ENCODE measurements around the gene GOLPH3L.
"Not testable (repeated sequence)": the region's sequence is repeated elsewhere in the genome, so short reads cannot be mapped to it uniquely, and the experiment has no call there.

The GOLPH3L gene

DNA sequence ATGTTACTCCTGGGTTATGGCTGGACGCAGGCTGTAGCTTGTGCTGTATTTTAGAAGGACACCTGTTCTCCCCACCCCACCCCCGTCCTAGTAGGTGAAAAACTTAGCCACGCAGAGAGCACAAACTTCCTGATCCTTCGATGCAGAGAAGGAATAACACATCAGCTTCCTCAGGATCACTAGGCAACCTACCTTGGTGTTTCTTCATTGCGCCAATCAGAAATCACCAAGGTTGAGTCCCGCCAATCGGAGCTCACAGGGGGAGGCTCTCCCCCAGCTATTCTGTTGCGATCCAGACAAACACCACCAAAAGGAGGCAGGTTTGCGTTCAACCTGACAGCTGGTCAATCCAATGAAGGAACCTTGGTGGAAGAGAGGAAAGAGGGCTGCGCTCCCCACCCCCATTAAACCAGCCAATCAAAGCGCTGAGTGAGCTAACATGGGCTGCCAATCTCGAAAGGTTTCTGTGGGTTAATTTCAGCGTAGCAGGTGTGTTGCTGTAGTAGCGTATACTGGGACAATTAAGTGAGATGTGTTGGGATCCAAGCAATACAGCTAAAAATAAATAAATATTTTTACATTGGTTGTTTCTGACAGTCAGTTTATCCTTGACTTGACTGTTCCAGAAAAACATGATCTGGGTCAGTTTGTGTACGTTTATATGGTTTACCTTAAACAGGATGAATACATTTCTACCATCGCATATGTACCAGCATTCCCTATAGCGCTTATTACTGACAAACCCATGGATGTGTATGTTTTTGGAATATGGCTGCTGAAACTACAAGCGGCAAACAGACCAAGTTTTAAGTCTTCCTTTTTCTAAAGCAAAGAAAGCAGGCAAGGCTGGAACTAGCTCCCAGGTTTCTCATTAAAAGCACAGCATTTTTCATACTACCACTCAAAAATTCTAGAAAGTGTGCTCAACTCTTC is at the start of gene GOLPH3L:
TSS of gene GOLPH3L (minus strand) at position 160 of the 933 bp plus-strand sequence. CDS start 2,316 bp downstream, outside the sequence.
- DNase-seq (ENCODE audit: low read depth in 1 of 2, low spot score in 1 of 2) = peak; percentile 66 to 91

DNA sequence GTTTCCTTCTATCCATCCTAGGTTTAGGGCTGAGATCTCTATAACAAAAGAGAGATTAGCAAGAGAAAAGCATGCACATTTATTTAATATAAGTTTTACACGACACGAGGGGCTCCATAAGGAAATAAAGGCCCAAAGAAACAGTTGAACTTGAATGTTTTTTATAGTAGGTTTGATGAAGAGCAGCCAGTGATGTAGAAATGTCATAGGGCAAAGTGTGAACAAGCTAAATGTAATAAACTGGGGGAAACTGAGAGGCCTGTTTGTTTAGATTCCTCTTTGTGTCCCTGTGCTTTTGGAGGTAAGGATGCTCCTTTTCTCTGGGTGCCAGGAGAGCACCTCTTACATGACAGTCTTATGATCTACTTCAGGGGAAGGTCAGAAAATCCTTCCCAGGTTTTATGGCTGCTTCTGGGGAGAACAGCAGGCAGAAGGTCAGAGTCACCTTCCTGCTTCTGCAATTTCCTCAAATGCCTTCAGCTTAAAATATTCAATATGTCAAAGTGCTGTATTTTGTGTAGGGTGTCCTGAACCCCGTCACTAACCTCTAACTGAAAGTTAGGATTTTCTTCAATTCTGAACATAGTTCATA is 33.3 kb upstream of the GOLPH3L start:
- DNase-seq (ENCODE audit: low read depth in 1 of 2, low spot score in 1 of 2) = no peak

DNA sequence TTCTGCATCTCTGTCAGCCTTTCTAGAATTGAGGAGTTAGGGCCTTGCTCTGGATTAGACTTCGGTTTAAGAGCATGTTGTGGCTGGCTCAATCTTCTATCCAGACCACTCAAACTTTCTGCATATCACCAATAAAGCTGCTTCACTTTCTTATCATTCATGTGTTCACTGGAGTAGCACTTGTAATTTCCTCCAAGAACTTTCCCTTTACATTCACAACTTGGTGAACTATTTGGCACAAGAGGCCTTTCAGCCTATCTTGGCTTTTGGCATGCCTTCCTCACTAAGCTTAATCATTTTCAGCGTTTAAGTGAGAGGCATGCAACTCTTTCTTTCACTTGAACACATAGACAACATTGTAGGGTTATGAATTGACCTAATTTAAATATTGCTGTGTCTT is 27.4 kb upstream of the GOLPH3L start:
- no peak for DNase-seq (ENCODE audit: low read depth in 1 of 2, low spot score in 1 of 2)

DNA sequence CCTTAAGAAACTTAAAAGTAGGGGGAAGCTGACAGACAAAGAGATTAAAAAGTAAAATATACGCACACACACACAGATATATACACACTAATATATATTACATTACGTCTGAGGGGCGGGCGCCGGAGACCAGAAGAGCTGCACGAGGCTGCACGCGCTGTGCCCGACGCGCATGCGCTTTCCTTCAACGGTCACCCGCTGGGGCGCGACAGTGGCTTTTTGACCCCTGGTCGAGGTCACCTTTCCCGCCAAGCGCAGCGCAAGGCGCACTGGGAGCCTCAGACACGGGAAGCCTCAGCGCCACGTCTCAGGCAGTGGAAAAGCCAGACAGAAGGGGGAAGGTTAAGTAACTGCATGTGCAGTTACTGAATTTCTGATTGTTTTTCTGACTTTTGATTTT is 23.7 kb upstream of the GOLPH3L start, which contains the start of gene HORMAD1:
TSS of gene HORMAD1 (minus strand) at position 193 of the 400 bp plus-strand sequence. CDS start 1,390 bp downstream, outside the sequence.
- DNase-seq (ENCODE audit: low read depth in 1 of 2, low spot score in 1 of 2) = no peak

DNA sequence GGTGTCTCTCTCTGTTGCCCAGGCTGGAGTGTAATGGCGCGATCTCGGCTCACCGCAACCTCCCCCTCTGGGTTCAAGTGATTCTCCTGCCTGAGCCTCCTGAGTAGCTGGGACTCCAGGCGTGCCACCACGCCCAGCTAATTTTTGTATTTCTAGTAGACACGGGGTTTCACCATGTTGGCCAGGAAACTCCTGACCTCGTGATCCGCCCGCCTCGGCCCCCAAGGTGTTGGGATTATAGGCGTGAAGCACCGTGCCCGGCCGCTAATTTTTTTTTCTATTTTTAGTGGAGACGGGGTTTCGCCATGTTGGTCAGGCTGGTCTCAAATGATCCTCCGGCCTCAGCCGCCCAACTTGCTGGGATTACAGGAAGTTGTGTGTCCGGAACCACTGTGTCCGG is 23.1 kb upstream of the GOLPH3L start:
- no peak for DNase-seq (ENCODE audit: low read depth in 1 of 2, low spot score in 1 of 2)

DNA sequence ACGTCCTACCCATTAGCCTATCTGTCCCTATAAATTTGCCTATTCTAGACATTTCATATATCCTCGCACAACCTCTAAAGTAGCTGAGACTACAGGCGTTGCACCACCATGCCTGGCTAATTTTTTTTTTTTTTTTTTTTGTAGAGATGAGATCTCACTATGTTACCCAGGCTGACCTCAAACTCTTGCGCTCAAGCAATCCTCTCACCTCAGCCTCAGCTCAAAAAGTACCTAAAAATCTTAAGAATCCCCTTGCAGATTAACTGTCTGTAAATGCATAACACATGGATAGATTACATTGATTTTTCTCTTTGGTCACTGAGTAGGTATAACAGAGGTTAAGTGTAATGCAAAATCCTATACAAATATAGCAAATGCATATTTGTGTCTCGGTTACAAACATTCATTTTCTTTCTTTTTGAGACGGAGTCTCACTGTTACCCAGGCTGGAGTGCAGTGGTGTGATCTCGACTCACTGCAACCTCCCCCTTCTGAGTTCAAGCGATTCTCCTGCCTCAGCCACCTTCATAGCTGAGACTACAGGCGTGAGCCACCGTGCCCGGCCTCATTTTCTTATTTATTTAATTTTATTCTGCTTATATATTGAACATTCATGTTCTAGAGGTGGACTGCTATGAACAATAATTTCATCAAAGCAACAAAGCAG is 21.4 kb upstream of the GOLPH3L start:
- no peak for DNase-seq (ENCODE audit: low read depth in 1 of 2, low spot score in 1 of 2)

DNA sequence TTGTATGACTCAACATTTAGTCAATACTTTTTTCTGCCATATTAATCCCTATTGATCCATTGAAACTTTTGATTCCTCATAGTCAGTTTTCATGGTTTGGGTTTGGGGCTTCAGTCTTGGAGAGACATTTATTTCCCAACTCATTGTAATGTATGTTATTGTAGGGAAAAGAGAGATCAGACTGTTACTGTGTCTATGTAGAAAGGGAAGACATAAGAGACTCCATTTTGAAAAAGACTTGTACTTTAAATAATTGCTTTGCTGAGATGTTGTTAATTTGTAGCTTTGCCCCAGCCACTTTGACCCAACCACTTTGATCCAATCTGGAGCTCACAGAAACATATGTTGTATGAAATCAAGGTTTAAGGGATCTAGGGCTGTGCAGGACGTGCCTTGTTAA is 12.1 kb upstream of the GOLPH3L start:
- DNase-seq (ENCODE audit: low read depth in 1 of 2, low spot score in 1 of 2) = not testable (repeated sequence)

DNA sequence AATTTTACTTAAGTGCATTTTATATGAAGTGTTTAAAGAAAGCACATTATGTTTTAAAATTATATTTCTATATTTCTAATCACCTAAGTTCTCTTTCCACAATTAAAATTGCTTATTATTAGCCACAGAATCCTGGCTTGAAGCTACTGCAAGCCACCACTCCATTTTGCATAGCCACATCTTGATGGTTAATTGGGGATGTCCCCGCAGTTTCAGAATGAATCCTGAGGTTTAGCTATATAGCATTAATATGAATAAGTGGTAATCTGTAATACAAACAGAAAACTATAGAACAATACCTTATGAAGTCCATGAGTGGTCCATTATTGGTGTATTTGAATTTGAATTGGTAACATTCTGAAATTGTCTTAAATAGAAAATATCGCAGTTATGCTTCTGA is 11.6 kb upstream of the GOLPH3L start:
- DNase-seq (ENCODE audit: low read depth in 1 of 2, low spot score in 1 of 2) = peak in 1 of 2 donors; percentile 1

DNA sequence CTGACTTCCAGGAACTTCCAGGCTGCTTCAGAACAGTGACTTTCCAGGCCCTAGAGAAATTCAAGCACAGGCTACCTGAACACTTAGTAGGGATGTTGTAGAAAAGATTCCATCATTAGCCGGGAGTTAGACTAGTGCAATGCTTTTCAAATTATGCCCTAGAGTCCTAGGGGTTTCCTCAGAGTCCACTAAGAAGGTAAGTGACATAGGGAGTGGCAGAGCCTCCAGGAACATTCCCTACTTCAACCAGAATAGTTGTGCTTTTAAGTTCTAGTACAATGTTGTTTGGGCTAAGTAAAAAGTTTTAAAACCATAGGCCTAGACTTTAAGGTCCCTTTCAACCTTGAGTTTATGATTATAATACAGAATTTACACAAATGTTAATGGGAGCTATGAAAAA is 9.1 kb upstream of the GOLPH3L start:
- DNase-seq (ENCODE audit: low read depth in 1 of 2, low spot score in 1 of 2) = no peak

DNA sequence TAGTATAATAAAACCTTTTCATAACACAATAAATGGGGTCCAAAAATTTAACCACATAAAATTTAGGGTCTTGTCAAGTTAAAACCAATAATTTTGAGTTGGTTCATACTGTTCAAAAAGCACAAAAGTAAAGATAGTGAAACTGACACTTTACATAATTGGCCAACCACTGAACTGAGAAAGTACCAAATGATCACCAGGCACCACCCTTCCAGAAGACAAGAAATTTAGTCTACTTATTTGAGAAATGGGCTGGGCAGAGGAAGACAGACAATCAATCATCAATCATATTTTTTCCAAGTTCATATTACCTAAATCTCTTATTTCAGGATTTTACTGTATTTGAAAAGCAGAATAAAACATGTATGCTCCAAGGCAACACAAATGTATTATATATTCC is 6.5 kb upstream of the GOLPH3L start:
- DNase-seq (ENCODE audit: low read depth in 1 of 2, low spot score in 1 of 2) = no peak

DNA sequence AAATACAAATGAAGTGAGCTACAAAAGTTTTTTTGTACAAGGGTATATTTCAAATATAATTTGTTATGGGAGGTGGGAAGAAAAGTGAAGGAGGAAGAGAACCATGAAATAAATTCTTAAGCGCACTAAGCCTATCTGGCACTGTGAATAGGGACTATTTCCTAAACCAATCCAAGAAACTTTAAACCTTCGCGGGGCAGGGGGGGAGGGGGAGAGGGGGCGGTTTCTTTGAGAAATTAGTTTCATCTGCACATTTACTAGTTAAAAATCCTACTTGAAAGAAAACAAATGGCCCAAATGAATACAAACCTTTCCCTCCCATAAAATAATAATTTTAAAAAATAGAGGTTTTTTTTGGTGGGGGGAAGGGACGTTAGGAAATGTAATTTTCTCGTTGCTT is 364 bp downstream of the GOLPH3L start:
- no peak for DNase-seq (ENCODE audit: low read depth in 1 of 2, low spot score in 1 of 2)

DNA sequence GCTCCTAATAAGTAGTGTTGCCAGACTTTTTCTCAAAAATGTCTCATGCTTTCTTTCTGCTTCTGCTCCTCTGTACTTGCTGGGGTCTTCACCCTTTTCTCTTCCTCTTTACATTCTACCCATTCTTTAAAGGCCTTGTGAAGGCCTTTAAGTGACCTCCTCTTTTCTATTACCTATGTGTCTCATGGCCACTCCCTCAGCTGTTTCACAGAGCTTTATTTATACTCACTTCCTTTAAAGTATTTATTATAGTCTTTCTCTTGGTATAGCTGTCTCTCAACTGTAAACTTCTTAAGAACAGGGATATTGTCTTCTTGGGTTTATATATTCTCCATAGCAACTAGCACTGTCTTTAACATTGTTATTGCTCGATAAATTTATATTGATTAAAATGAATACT is 792 bp downstream of the GOLPH3L start:
- no peak for DNase-seq (ENCODE audit: low read depth in 1 of 2, low spot score in 1 of 2)

DNA sequence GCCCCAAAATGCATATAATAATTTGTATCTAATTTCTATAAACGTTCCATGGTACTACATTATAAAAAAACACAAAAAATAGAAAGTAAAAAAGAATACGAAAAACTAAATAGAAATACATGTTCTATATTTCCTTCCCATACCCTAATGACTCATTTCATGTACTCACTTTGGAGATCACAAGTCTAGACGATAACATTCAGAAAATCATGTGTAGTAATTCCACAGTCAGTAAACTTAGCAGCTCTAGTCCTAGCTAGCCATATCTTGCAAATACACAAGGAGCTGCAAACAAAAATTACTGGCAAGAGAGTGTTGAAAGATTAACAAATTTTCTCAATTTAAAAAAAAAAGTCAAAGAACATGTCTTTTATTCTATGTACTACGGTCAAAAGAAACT is 1.4 kb downstream of the GOLPH3L start:
- no peak for DNase-seq (ENCODE audit: low read depth in 1 of 2, low spot score in 1 of 2)

DNA sequence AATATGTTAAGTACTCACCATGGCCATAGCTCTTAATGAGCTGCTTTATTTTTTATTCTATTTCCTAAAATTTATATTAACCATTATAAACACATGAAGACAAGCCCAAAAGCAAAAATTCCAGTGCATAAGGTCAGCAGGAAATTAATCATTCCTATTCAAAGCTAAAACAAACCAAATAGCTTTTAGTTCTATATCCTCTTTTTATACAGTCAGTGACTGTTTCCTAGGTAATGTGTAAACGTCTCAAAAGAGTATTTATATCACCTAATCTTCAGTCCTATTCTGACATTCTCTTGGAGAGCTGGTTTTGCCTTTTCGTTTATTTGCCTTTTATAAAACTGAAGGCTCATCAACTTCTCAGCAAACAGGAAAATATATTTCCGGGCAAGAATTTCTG is 4.2 kb downstream of the GOLPH3L start:
- DNase-seq (ENCODE audit: low read depth in 1 of 2, low spot score in 1 of 2) = no peak

DNA sequence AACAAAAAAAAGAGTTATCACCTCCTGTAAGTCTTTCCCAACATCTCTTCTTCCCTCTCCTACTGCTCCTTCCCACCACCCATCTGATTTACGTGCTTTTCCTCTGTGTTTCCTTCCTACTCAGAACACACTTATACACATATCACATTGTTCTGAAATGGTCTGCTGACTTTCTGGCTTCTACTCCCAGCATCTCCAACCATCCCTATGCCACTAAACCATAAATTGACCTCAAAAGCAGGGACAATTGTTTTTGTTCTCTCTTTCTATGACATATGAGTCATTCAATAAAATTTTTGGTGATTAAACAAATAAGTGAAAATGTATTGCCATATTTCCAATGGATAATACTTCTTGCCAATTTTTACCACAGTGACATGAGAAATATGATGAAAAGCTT is 8.2 kb downstream of the GOLPH3L start:
- no peak for DNase-seq (ENCODE audit: low read depth in 1 of 2, low spot score in 1 of 2)

DNA sequence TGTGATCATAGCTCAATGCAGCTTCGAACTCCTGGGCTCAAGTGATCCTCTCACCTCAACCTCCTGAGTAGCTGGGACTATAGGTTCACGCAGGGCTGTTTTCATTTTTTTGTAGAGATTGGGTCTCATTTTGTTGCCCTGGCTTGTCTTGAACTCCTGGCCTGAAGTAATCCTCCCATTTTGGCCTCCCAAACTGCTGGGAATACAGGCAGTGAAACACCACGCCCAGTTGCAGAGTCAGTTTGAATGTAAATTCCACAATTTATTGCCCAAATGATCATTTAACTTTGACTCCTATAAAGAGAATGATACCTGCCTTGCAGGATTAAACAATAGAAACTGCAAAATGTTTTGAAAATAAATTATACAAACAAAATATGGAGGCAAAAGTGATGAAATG is 10.7 kb downstream of the GOLPH3L start:
- DNase-seq (ENCODE audit: low read depth in 1 of 2, low spot score in 1 of 2) = no peak

DNA sequence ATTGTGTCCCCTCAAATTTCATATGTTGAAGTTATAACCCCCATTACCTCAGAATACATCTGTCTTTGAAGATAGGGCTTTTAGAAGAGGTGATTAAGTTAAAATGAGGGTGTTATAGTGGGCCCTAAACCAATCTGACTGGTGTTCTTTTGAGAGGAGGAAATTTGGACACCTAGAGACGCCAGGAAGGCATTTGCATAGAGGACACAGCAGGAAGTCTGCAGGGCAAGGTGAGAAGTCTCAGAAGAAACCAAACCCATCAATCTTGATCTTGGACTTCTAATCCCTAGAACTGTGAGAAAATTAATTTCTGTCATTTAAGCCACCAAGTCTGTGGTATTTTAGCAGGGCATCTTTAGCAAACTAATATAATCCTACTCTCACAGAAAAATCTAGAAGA is 13.0 kb downstream of the GOLPH3L start:
- DNase-seq (ENCODE audit: low read depth in 1 of 2, low spot score in 1 of 2) = no peak

DNA sequence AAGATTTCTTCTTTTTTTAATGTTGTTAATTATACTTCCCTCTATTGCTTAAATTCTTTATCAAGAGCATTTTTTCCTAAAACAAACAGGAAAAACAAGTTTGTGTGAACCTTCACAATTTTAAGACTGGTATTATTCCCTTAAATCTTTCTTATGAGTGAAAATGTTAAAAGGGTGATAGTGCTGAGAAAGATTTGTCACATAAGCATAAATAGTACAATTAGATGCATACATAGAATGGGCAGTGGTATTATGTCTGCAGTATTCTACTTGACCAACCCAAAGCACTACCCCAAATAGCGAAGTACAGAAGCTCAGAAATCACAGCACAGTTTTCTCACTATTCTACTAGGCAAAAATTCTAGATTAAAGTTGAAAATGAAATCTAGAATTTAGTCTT is 18.0 kb downstream of the GOLPH3L start:
- DNase-seq (ENCODE audit: low read depth in 1 of 2, low spot score in 1 of 2) = no peak

DNA sequence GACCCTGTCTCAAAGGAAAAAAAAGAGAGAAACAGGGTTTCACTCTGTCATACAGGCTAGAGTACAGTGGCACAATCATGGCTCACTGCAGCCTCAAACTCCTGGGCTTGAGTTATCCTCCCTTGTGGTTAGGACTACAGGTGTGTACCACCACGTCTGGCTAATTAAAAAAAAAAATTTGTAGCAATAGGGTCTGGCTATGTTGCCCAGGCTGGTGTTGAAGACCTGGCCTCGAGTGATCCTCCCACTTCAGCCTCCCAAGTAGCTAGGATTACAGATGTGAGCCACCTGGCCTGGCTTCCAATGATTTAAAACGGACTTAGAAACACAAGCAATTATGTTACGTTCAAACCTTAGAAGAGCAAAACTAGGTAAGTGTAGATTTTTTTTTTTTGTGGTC is 22.1 kb downstream of the GOLPH3L start:
- DNase-seq (ENCODE audit: low read depth in 1 of 2, low spot score in 1 of 2) = no peak

DNA sequence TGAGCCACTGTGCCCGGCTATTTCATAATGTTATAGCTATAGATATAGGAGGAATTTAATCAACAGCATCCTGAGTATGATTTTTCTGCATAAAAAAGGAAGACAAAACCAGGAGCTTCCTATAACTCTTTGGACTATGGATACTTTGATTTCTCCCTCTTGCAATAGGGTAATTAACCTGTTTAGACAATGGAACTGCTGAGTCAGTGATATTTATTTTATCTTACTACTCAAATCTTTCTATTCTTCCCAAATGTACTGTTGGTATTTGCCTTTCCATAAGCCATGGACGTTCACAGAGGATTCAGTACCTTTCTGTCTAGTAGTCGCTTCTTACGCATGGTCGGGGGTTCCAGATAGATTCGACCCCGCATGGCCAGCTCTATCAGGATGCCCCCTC is 33.6 kb downstream of the GOLPH3L start:
- DNase-seq (ENCODE audit: low read depth in 1 of 2, low spot score in 1 of 2) = no peak

DNA sequence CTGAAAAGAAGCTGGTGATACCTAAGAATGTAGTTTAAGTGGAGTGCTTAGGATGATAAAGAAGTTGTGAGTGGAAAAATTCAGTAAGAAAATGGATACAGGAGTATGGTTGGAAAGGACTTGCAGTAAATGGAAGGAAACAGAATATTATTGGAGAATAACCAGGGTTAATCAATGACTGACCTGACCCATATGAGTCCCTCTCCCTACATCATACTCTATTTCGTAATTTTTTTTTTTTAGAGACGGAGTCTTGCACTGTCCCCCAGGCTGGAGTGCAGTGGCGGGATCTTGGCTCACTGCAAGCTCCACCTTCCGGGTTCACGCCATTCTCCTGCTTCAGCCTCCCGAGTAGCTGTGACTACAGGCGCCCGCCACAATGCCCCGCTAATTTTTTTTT is 34.1 kb downstream of the GOLPH3L start:
- no peak for DNase-seq (ENCODE audit: low read depth in 1 of 2, low spot score in 1 of 2)

DNA sequence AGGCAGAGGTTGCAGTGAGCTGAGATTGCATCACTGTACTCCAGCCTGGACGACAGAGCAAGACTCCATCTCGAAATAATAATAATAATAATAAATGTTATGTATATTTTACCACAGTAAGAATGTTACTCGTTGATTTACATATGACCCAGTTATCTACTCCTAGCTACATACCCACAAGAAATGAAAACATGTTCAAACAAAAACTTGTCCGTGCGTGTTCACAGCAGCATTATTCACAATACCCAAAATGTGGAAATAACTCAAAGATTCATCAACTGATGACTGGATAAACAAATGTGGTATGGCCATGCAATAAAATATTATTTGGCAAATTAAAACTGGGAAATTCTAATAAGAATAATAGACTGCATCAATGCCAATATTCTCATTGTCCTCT is 35.8 kb downstream of the GOLPH3L start:
- DNase-seq (ENCODE audit: low read depth in 1 of 2, low spot score in 1 of 2) = no peak
